K562 treated with DMSO at 1 percent for 12 hours (cell line): ENCODE results near the gene IVNS1ABP. TPM values are rescaled to one million over a fixed set of nuclear protein-coding genes. Genes with fewer than 3 reads are reported as not detected.

Source experiments
- total RNA-seq: library from RNA; unstranded; fragments of 300-600 nt; gene quantifications from 2 replicates; pipeline ENCODE4 v1.2.3, GENCODE V29; 2022; ENCODE audit not compliant: insufficient read depth

The IVNS1ABP gene
- total RNA-seq, result 10.3 and 22.7 TPM in 2 replicates

DNA sequence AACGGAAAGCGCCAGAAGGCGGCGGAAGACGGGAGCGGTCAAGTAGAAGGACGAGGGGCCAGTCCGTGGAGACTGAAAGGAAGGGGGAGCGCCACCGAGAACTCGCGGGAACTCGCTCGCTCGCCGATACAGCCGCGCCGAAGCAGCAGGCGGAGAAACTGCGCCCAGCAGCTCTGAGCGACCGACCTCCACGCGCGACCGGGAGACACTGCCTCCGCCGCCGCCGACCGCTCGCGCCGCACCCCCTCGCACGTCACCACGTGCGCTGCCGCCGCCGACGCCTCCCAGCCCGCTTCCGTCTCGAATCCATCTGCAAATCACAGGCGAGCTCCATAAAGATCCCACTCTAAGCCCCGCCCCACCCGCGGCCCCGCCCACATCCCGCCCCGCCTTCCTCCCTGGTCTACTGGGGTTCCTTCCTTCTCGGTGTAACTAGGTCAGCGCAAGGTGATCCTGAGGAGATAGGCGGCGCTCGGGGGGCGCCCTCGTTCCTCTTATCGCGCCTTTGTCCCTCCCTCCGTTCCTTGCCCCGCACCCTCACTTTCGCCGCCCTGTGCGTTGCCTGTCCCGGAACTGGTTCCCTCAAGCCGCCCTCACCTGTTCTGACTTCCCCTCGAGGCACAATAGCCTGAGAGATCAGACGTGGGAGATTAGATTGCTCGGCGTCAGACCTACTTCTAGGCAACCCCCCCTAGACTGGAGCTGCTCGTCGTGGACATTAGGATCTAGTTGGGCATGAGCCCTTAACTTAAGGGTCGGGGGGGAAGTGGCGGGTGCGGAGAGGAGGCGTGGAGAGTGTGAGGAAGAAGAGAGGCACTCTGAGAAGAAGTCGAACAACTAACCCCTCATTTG, at the start of gene IVNS1ABP:
Gene IVNS1ABP, minus strand, starts transcription at position 210 of the 852 bp plus-strand sequence. CDS start 7,750 bp downstream, outside the sequence.

Other genes with a start within 250 kb of the IVNS1ABP start
- 7.7 and 26.3 TPM in 2 replicates for gene TRMT1L, start 160.3 kb downstream of the IVNS1ABP start, total RNA-seq
- gene SWT1, start 160.1 kb downstream of the IVNS1ABP start, total RNA-seq, result 1.4 and 3.0 TPM in 2 replicates